HUES6 (cell line): ENCODE measurements around the gene C1QTNF9B.
"Not testable (repeated sequence)": the region's sequence is repeated elsewhere in the genome, so short reads cannot be mapped to it uniquely, and the experiment has no call there.

ENCODE experiments used
- H3K27ac ChIP-seq: 2 replicates; pipeline ENCODE4 v1.7.0; 2013; ENCODE audit warnings: low read depth, mild to moderate bottlenecking, low read length, inconsistent platforms
- H3K27me3 ChIP-seq: 2 replicates; pipeline ENCODE4 v1.6.1; 2013; ENCODE audit warnings: low read length; ENCODE audit not compliant: control insufficient read depth, insufficient read depth
- H3K36me3 ChIP-seq: 2 replicates; pipeline ENCODE4 v1.6.1; 2013; ENCODE audit warnings: low read length; ENCODE audit not compliant: control insufficient read depth, insufficient read depth
- H3K4me1 ChIP-seq: 2 replicates; pipeline ENCODE4 v1.6.1; 2013; ENCODE audit warnings: low read length; ENCODE audit not compliant: control insufficient read depth, insufficient read depth
- H3K4me3 ChIP-seq: 2 replicates; pipeline ENCODE4 v1.5.1; 2013; ENCODE audit warnings: low read depth, low read length
- H3K9ac ChIP-seq: one replicate; pipeline ENCODE4 v1.6.1; 2013; ENCODE audit warnings: mild to moderate bottlenecking, low read length
- H3K9me3 ChIP-seq: 2 replicates; pipeline ENCODE4 v1.6.1; 2013; ENCODE audit warnings: low read depth, low read length; ENCODE audit not compliant: control insufficient read depth, insufficient read depth

C1QTNF9B gene

DNA sequence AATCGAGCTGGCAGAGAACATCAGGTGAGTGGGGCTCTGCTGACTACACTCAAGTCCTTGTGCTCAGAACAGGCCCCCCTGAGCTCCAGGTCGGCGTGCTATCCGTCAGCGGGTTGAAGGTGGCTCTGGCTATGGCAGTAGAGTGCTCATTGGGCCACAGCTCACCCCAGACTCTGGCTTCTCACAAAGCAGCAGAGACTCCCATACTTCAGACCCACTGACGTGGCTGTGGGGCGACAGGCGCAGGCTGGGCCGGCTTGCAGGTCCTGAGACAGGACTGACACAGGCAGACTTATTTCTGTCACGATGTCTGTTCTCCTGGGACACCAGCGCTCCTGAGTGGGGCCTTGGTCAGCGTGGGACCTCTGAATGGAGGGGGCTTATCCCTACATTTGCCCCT is 2.6 kb downstream of the C1QTNF9B start:
- not testable (repeated sequence) for H3K36me3 ChIP-seq, H3K9me3 ChIP-seq, H3K4me3 ChIP-seq, H3K27me3 ChIP-seq, H3K9ac ChIP-seq, H3K4me1 ChIP-seq, H3K27ac ChIP-seq

GRCh38 chr13:23893791-23894190 is 3.5 kb downstream of the C1QTNF9B start:
- not testable (repeated sequence) for H3K9ac ChIP-seq, H3K4me1 ChIP-seq, H3K9me3 ChIP-seq, H3K27ac ChIP-seq, H3K36me3 ChIP-seq, H3K4me3 ChIP-seq, H3K27me3 ChIP-seq

DNA sequence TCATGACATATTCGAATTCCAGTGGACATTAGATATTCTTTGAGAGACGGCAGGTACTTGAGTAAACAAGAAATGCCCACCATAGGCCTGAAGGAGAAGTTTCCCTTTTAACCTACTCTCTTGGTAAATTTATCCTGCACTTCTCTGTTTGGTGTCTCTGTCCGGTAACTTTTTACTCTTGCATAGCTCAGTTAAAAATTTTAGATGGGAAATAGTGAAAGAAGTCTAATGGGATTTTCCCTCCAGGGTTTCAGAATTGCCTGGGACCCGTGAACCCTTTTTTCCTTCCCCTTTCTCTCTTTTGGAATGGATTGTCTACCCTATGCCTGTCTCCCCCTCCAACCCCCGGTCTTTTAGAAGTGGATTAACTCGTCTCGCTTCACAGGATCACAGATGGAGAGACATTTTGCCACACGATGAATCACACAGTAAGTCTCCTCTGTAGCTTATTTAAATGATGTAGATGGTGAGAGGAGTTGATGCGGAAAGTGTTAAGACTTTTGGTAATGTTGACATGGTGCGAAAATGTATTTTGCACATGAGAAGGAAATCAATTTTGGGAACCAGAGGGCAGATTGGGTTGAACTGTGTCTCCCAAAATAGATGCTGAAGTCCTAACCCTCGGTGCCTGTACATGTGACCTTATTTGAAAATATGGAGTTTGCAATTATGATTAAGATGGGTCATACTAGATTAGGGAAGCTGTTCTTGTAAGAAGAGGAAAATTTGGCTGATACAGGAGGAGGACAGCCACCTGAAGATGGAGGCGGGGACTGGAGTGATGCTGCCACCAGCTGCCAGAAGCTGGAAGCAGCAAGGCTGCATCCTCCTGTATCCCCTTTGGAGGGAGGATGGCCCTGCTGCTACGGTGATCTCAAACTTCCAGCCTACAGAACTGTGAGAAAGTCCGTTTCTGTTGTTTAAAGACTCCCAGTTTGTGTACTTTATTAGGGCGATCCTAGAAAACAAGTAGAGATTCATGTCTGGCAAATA is 7.4 kb downstream of the C1QTNF9B start:
- Histone ChIP-seq H3K4me1 (peaks cover 12% of the 10 kb centered on the region), H3K9ac (no peak overlapping the region), H3K27me3 (no peaks in the 10 kb centered on the region), H3K36me3 (peaks cover 3% of the 10 kb centered on the region), H3K9me3 (no peaks in the 10 kb centered on the region), H3K27ac (no peak overlapping the region), H3K4me3 (peak overlapping the region; percentile 94)

DNA sequence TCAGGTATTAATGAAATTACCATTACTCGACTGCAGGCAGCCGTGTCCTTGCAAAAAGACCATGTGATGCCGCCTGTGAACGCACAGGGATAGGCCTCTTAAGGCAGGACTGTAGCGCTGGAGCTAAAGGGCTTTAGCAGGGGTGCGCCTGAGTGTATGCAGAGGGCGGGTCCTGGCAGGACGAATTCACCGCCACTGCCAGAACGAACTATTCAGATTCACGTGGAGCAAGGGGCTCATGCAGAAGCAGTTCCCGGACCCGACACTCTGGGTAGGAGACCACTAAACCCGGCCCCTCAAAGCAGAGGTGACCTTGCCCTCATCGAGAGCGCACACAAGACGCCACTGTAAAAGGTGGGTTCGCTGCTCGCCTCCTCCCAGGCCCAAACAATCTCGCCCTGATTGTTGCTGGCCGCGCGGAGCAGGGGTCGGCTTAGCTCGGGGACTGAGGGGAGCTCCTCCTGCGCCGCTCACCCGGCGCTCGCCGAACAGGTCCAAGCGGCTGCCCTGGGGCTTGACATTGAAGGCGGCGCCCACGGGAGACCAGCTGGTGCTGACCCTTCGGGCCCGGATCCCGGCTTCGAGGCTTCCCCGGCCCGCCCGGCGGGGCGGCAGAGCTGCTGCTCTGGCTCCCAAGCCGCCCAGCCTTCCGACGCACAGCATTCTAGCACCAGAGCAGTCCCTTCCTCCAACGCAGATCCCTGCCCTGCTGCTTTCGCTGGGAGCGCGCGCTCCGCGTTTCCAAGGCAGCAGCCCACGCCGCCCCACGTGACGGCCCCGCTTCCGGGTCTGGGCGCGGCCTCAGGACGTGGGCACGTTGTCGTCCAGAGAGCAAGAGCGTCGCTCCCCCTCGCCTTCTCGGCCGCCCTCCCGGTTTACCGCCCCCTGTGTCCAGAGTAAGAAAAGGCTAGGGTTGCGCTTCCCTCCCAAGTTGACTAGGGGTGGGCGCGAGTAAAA is 8.4 kb downstream of the C1QTNF9B start, which contains the start of gene MIPEP:
Gene MIPEP, minus strand, starts transcription at position 743 of the 957 bp plus-strand sequence. Its CDS starts 80 bp downstream, at position 663.
- no peak within 1 kb of the TSS; the same call in 1 of the 2 replicates for H3K27ac ChIP-seq
- no peaks in the 10 kb centered on the region for H3K27me3 ChIP-seq

GRCh38 chr13:23884361-23884760 is 12.9 kb downstream of the C1QTNF9B start:
- H3K36me3 ChIP-seq: peaks cover 19% of the 10 kb centered on the region
- not testable (repeated sequence) for H3K27ac ChIP-seq, H3K4me3 ChIP-seq, H3K4me1 ChIP-seq, H3K27me3 ChIP-seq, H3K9ac ChIP-seq, H3K9me3 ChIP-seq

More for the DNA sequence above, 8.4 kb downstream of the C1QTNF9B start, which contains the start of gene MIPEP:
- H3K36me3 ChIP-seq: peaks cover 8% of the 10 kb centered on the region
- peak within 1 kb of the TSS; percentile 77 for H3K9ac ChIP-seq
- H3K4me3 ChIP-seq: peak within 1 kb of the TSS; percentile 94
- H3K4me1 ChIP-seq: peaks cover 12% of the 10 kb centered on the region
- no peaks in the 10 kb centered on the region for H3K9me3 ChIP-seq

DNA sequence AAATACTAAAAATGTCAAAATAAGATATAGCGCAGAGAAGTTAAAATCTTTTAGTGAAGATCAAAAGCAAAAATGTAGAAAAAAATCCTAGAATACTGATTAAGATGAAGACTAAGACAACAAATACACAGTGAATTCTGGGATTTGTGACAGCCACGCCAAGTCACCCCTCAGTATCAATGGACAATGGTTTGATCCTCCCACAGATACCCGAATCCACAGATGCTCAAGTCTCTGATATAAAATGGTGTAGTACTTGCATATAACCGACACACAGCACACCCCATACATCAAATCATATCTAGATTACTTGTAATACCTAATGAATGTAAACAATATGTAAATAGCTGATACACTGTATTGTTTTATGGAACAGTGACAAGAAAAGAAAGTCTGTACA is 14.0 kb downstream of the C1QTNF9B start:
- Histone ChIP-seq H3K4me1 (0 out of 2 replicates have a peak, but pooled peaks cover 6% of the 10 kb centered on the region), H3K9me3 (no peaks in the 10 kb centered on the region), H3K27ac (no peak overlapping the region), H3K4me3 (no peak overlapping the region), H3K9ac (no peak overlapping the region), H3K36me3 (peaks cover 25% of the 10 kb centered on the region), H3K27me3 (no peaks in the 10 kb centered on the region)

- not testable (repeated sequence) for H3K9ac ChIP-seq, H3K4me3 ChIP-seq, H3K27ac ChIP-seq, H3K9me3 ChIP-seq, H3K27me3 ChIP-seq, H3K4me1 ChIP-seq
- H3K36me3 ChIP-seq: peaks cover 29% of the 10 kb centered on the region
Measured at GRCh38 chr13:23881402-23881800, 15.9 kb downstream of the C1QTNF9B start.

GRCh38 chr13:23880493-23881401 is 16.6 kb downstream of the C1QTNF9B start:
- not testable (repeated sequence) for H3K9ac ChIP-seq, H3K4me3 ChIP-seq, H3K9me3 ChIP-seq, H3K27ac ChIP-seq, H3K4me1 ChIP-seq, H3K27me3 ChIP-seq
- peaks cover 29% of the 10 kb centered on the region for H3K36me3 ChIP-seq

GRCh38 chr13:23877286-23877685 is 20.0 kb downstream of the C1QTNF9B start:
- Histone ChIP-seq H3K4me3 (no peak overlapping the region), H3K27me3 (no peaks in the 10 kb centered on the region), H3K9me3 (no peaks in the 10 kb centered on the region), H3K4me1 (no peaks in the 10 kb centered on the region), H3K27ac (no peak overlapping the region), H3K36me3 (peaks cover 15% of the 10 kb centered on the region), H3K9ac (no peak overlapping the region)

- Histone ChIP-seq H3K9me3 (no peaks in the 10 kb centered on the region), H3K4me3 (no peak overlapping the region), H3K9ac (no peak overlapping the region), H3K4me1 (no peaks in the 10 kb centered on the region), H3K36me3 (peaks cover 11% of the 10 kb centered on the region), H3K27me3 (no peaks in the 10 kb centered on the region), H3K27ac (no peak overlapping the region)
Measured at GRCh38 chr13:23876265-23876664, 21.0 kb downstream of the C1QTNF9B start.
